H9 (cell line): ENCODE measurements around the gene CDAN1. TPM values are rescaled to one million over a fixed set of nuclear protein-coding genes. Genes with fewer than 3 reads are reported as not detected.
A peak's percentile ranks its signal among the peaks of the same experiment; 100 is the strongest.

ENCODE experiments used
- DNase-seq: peaks from one replicate; pipeline ENCODE4 v3.0.0-alpha.2; 2017
- H2AFZ ChIP-seq: one replicate; pipeline ENCODE4 v1.6.1; 2013; ENCODE audit warnings: mild to moderate bottlenecking, low read length, control low read depth, moderate library complexity
- H2AK5ac ChIP-seq: 2 replicates; pipeline ENCODE4 v1.6.1; 2013; ENCODE audit warnings: low read length, control low read depth, mixed read lengths; ENCODE audit not compliant: insufficient read length
- H2BK120ac ChIP-seq: one replicate; pipeline ENCODE4 v1.6.1; 2013; ENCODE audit warnings: low read depth, mild to moderate bottlenecking, low read length, control low read depth, inconsistent platforms; ENCODE audit not compliant: poor library complexity, severe bottlenecking
- H2BK12ac ChIP-seq: 2 replicates; pipeline ENCODE4 v1.6.1; 2013; ENCODE audit warnings: low read length, control low read depth, mixed read lengths, low read depth; ENCODE audit not compliant: insufficient read length
- H2BK15ac ChIP-seq: 2 replicates; pipeline ENCODE4 v1.6.1; 2013; ENCODE audit warnings: low read depth, low read length, control low read depth
- H2BK20ac ChIP-seq: one replicate; pipeline ENCODE4 v1.6.1; 2013; ENCODE audit warnings: low read depth, mild to moderate bottlenecking, low read length, control low read depth, inconsistent platforms; ENCODE audit not compliant: poor library complexity, severe bottlenecking
- H2BK5ac ChIP-seq: 2 replicates; pipeline ENCODE4 v1.6.1; 2013; ENCODE audit warnings: low read length, control low read depth, mixed read lengths; ENCODE audit not compliant: insufficient read length
- H3K14ac ChIP-seq: 2 replicates; pipeline ENCODE4 v1.6.1; 2013; ENCODE audit warnings: low read length, control low read depth; ENCODE audit not compliant: insufficient read depth
- H3K18ac ChIP-seq: 2 replicates; pipeline ENCODE4 v1.6.1; 2013; ENCODE audit warnings: low read depth, mild to moderate bottlenecking, mixed read lengths, low read length, control low read depth; ENCODE audit not compliant: insufficient read length
- H3K23ac ChIP-seq: 2 replicates; pipeline ENCODE4 v1.6.1; 2013; ENCODE audit warnings: low read length, control low read depth, mixed read lengths, low read depth; ENCODE audit not compliant: insufficient read length
- H3K23me2 ChIP-seq: 2 replicates; pipeline ENCODE4 v1.6.1; 2013; ENCODE audit warnings: low read depth, mild to moderate bottlenecking, mixed read lengths, low read length, control low read depth; ENCODE audit not compliant: insufficient read length, poor library complexity, severe bottlenecking
- H3K27ac ChIP-seq: 2 replicates; pipeline ENCODE4 v1.5.1; 2013; ENCODE audit warnings: low read length, control low read depth, mixed read lengths, low read depth; ENCODE audit not compliant: insufficient read length
- H3K27me3 ChIP-seq: 2 replicates; pipeline ENCODE4 v1.6.1; 2013; ENCODE audit warnings: low read length, control low read depth, inconsistent platforms; ENCODE audit not compliant: insufficient read depth
- H3K4ac ChIP-seq: 2 replicates; pipeline ENCODE4 v1.6.1; 2013; ENCODE audit warnings: low read depth, mild to moderate bottlenecking, control low read depth, inconsistent platforms, low read length, moderate library complexity
- H3K4me1 ChIP-seq: 2 replicates; pipeline ENCODE4 v1.6.1; 2013; ENCODE audit warnings: low read length, control low read depth, inconsistent platforms; ENCODE audit not compliant: insufficient read depth
- H3K4me2 ChIP-seq: 2 replicates; pipeline ENCODE4 v1.6.1; 2013; ENCODE audit warnings: low read length, control low read depth, mixed read lengths; ENCODE audit not compliant: insufficient read length, insufficient read depth
- H3K56ac ChIP-seq: 2 replicates; pipeline ENCODE4 v1.6.1; 2013; ENCODE audit warnings: low read depth, mild to moderate bottlenecking, mixed read lengths, low read length, control low read depth; ENCODE audit not compliant: insufficient read length
- H3K79me1 ChIP-seq: 2 replicates; pipeline ENCODE4 v1.6.1; 2013; ENCODE audit warnings: low read depth, mild to moderate bottlenecking, moderate library complexity, low read length, control low read depth, inconsistent platforms; ENCODE audit not compliant: insufficient read depth, poor library complexity, severe bottlenecking
- H3K79me2 ChIP-seq: 2 replicates; pipeline ENCODE4 v1.6.1; 2013; ENCODE audit warnings: low read length, control low read depth, inconsistent platforms; ENCODE audit not compliant: insufficient read depth
- H3K9ac ChIP-seq: 2 replicates; pipeline ENCODE4 v1.6.1; 2013; ENCODE audit warnings: low read length, control low read depth, mixed read lengths; ENCODE audit not compliant: insufficient read length; ENCODE audit errors: extremely low read depth
- H3K9me3 ChIP-seq: one replicate; pipeline ENCODE4 v1.6.1; 2013; ENCODE audit warnings: low read depth, low read length, inconsistent platforms; ENCODE audit not compliant: control insufficient read depth
- H3T11ph ChIP-seq: one replicate; pipeline ENCODE4 v1.6.1; 2013; ENCODE audit warnings: mild to moderate bottlenecking, low read length, control low read depth, inconsistent platforms
- H4K20me1 ChIP-seq: one replicate; pipeline ENCODE4 v1.6.1; 2013; ENCODE audit not compliant: control insufficient read depth, insufficient read length, insufficient read depth
- H4K5ac ChIP-seq: 2 replicates; pipeline ENCODE4 v1.6.1; 2013; ENCODE audit warnings: low read depth, mild to moderate bottlenecking, mixed read lengths, low read length, control low read depth; ENCODE audit not compliant: insufficient read length
- H4K8ac ChIP-seq: replicated peaks from 2 replicates; pipeline ENCODE4 v1.6.1; 2013; ENCODE audit warnings: low read length, control low read depth, mixed read lengths, low read depth; ENCODE audit not compliant: insufficient read length
- H4K91ac ChIP-seq: 2 replicates; pipeline ENCODE4 v1.6.1; 2013; ENCODE audit warnings: low read depth, mild to moderate bottlenecking, moderate library complexity, mixed read lengths, low read length, control low read depth; ENCODE audit not compliant: insufficient read length
- H3K27ac Mint-ChIP-seq, 3 experiments: 2 replicates in 2 of 3; 3 replicates in 1 of 3; pipeline ENCODE4 v1.8.0; 2020 to 2021; ENCODE audit warnings: mixed read lengths in 3 of 3, mild to moderate bottlenecking in 1 of 3, moderate library complexity in 1 of 3
- H3K27me3 Mint-ChIP-seq: 2 replicates; pipeline ENCODE4 v1.8.0; 2021; ENCODE audit warnings: low read depth, mild to moderate bottlenecking, moderate library complexity, mixed read lengths
- H3K36me3 Mint-ChIP-seq, 3 experiments: 2 replicates in 2 of 3; 3 replicates in 1 of 3; pipeline ENCODE4 v1.8.0; 2020 to 2021; ENCODE audit warnings: low read depth in 3 of 3, mixed read lengths in 3 of 3; ENCODE audit not compliant: insufficient read depth in 1 of 3
- H3K4me1 Mint-ChIP-seq, 2 experiments: 2 replicates each; pipeline ENCODE4 v1.8.0; 2020; ENCODE audit warnings: mixed read lengths in 2 of 2
- H3K4me3 Mint-ChIP-seq, 2 experiments: 2 replicates in 1 of 2; 3 replicates in 1 of 2; pipeline ENCODE4 v1.8.0; 2020 to 2021; ENCODE audit warnings: mild to moderate bottlenecking in 2 of 2, mixed read lengths in 2 of 2, moderate library complexity in 1 of 2
- H3K9me3 Mint-ChIP-seq, 2 experiments: 2 replicates in 1 of 2; 3 replicates in 1 of 2; pipeline ENCODE4 v1.8.0; 2020; ENCODE audit warnings: mild to moderate bottlenecking in 2 of 2, mixed read lengths in 2 of 2, moderate library complexity in 1 of 2
- CTCF ChIP-seq: fragments of 200-600 bp; sonication (generic); conservative IDR thresholded peaks from 3 replicates; pipeline ENCODE4 v1.8.0; 2021; ENCODE audit warnings: antibody characterized with exemption, mild to moderate bottlenecking
- WGBS: extraction: QIAGEN DNeasy Blood & Tissue Kit; methylation state at CpG from one replicate; pipeline ENCODE4 v1.1.7; 2013; ENCODE audit warnings: missing lambda C conversion rate, low lambda C conversion rate, mixed read lengths; ENCODE audit not compliant: insufficient read length; ENCODE audit errors: extremely low coverage; 5-methylcytosine and 5-hydroxymethylcytosine counted together
- total RNA-seq: library from RNA; stranded (reverse); gene quantifications from 2 replicates; pipeline ENCODE4 v1.2.1, GENCODE V29; 2021

CDAN1 gene
- total RNA-seq, 1 experiment from 2014 or later, result 20.4 TPM

DNA sequence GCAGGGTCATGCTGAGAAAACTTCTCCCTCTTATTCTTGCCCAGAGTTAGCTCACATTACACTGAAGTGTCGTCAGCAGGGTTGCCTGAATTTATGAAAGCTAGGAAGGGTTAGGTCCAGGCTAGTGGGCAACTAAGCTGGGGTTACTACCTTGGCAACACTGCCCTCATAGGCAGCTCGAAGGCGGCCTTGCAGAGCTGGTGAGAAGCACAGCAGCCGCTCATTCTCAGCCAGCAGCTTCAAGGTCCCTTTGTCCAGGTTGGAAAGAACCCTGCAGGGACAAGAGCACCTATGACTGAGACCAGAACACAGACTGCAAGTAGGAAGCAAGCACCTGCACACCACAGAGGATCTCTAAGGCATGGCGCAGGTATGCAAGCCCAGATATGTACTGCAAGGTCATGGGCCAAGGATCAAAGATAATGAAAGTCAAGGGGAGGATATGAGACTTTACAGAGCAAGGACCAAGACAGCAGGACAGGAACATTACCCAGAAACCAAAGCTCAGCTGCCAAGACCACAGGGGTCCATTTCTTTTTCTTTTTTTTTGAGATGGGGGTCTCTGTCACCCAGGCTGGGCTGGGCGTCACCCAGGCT lies 2.8 kb downstream of the CDAN1 start:
- Histone ChIP-seq H2BK120ac (no peak overlapping the region), H2BK20ac (no peak overlapping the region), H2BK12ac (no peak overlapping the region), H3K4me2 (no peak overlapping the region), H4K91ac (no peak overlapping the region), H3K79me1 (no peaks in the 10 kb centered on the region), H2BK5ac (no peak overlapping the region), H4K20me1 (no peaks in the 10 kb centered on the region), H3K79me2 (no peaks in the 10 kb centered on the region), H3K9me3 (no peaks in the 10 kb centered on the region), H3K23me2 (no peaks in the 10 kb centered on the region), H3K18ac (no peak overlapping the region), H4K8ac (no peak overlapping the region), H2AFZ (no peak overlapping the region), H3K4me1 (no peaks in the 10 kb centered on the region), H3K27ac (no peak overlapping the region), H2AK5ac (no peak overlapping the region), H3K27me3 (no peaks in the 10 kb centered on the region), H3K9ac (no peak overlapping the region), H3T11ph (no peak overlapping the region), H3K14ac (no peak overlapping the region), H4K5ac (no peak overlapping the region), H2BK15ac (no peak overlapping the region), H3K56ac (no peak overlapping the region), H3K23ac (no peak overlapping the region), H3K4ac (no peak overlapping the region)
- Mint-ChIP-seq H3K27me3 (no peaks in the 10 kb centered on the region), H3K4me1 (peaks cover 11 to 18% of the 10 kb centered on the region in 2 experiments), H3K4me3 (0 out of 5 replicates have a peak overlapping the region, but pooled peaks of 1 of the 2 experiments have one; percentile 16), H3K9me3 (no peaks in the 10 kb centered on the region; a peak in 1 of 5 replicates), H3K36me3 (peaks cover 25 to 53% (median 52%) of the 10 kb centered on the region in 3 experiments; a peak in 6 of 7 replicates), H3K27ac (no peak overlapping the region)
- DNase-seq, result no peak
- WGBS, result no CpG with 5 or more reads among the region's 6 CpGs
- TF ChIP-seq CTCF, result no peak
